ENCODE results near the gene CORO1C. TPM values are rescaled to one million over a fixed set of nuclear protein-coding genes. Genes with fewer than 3 reads are reported as not detected.

CORO1C gene
- total and polyA plus RNA-seq, 9 of the 15 experiments (the other 6 are each of a cell fraction or from before 2014, with no cell fraction given): 55.2 to 280 (median 150) TPM

- TF ChIP-seq PTBP1 (IDR thresholded peaks at IDR 0.05; ENCODE audit: low read depth, low read length): peak; percentile 62; the same call in 1 of the 2 replicates
- peak; percentile 48 to 80; a peak in 2 of 4 replicates for TF ChIP-seq KDM1A (IDR thresholded peaks at IDR 0.05)
- no peak for TF ChIP-seq PHF8 (IDR thresholded peaks at IDR 0.05; ENCODE audit: borderline replicate concordance, low read length)
- TF ChIP-seq HDAC2 (IDR thresholded peaks at IDR 0.05): 0 out of 2 replicates have a peak, but pooled peaks have one; percentile 40
These were observed 117.3 kb downstream of the CORO1C start (continued) for GRCh38 chr12:108614041-108614440.

GRCh38 chr12:108613548-108613947 lies 117.8 kb downstream of the CORO1C start:
- no TSS peak for BruUV-seq (replicated peaks)
- Histone ChIP-seq H3K4me2 (ENCODE audit: insufficient read depth, low read length) (no peak overlapping the region), H3K27me3 (ENCODE audit: control insufficient read depth in 2 of 2, insufficient read depth in 2 of 2, low read length in 2 of 2) (no peaks in the 10 kb centered on the region), H3K27ac (ENCODE audit: extremely low read depth, low read depth, low read length) (no peak overlapping the region), H3K36me3 (ENCODE audit: control insufficient read depth, insufficient read depth, low read length) (no peaks in the 10 kb centered on the region), H3K9me1 (ENCODE audit: control insufficient read depth, insufficient read depth, low read length) (no peaks in the 10 kb centered on the region), H3K79me2 (ENCODE audit: control insufficient read depth, insufficient read depth, low read length) (no peaks in the 10 kb centered on the region), H4K20me1 (replicated peaks; ENCODE audit: control insufficient read depth, insufficient read depth, low read length) (no peaks in the 10 kb centered on the region), H3K9ac (ENCODE audit: insufficient read depth in 1 of 2, low read depth in 2 of 2, low read length in 2 of 2) (peak overlapping the region in 1 of 2 experiments; percentile 56; a peak in 1 of 4 replicates), H3K4me3 (no peak overlapping the region), H3K4me1 (replicated peaks in 1 of 2; ENCODE audit: control insufficient read depth in 2 of 2, insufficient read depth in 2 of 2, low read length in 2 of 2) (peaks cover 12 to 20% of the 10 kb centered on the region in 2 experiments), H3K9me3 (replicated peaks; ENCODE audit: control insufficient read depth, insufficient read depth, low read depth, low read length) (no peaks in the 10 kb centered on the region), H2AFZ (ENCODE audit: low read depth, low read length) (no peak overlapping the region)
- CTCF ChIA-PET (ENCODE audit: low intra/inter-chr PET ratio): no interaction called here
- FAIRE-seq (no peak), DNase-seq (ENCODE audit: extremely low read depth in 1 of 4, low spot score in 3 of 4) (no peak), ATAC-seq (no peak)
- intact Hi-C loops (cut with micrococcal nuclease) (no loop called here), in situ Hi-C loops (cut with MboI) (no loop called here)
- POLR2A ChIA-PET: interaction anchor here (1.9 kb wide), 1 partner anchor 14 kb away, joined by 8 read pairs; no protein-coding TSS in a partner anchor
- TF ChIP-seq HNRNPL (IDR thresholded peaks at IDR 0.05; ENCODE audit: low read depth, low read length): no peak
- TF ChIP-seq NRF1 (conservative IDR thresholded peaks at IDR 0.05 in 1 of 2, IDR thresholded peaks at IDR 0.05 in 1 of 2): peak; percentile 32 to 53; a peak in 3 of 4 replicates
- TF ChIP-seq MTA3 (IDR thresholded peaks at IDR 0.05; ENCODE audit: borderline replicate concordance): no peak
- no peak for TF ChIP-seq TAF1 (IDR thresholded peaks at IDR 0.05; ENCODE audit: control insufficient read depth, extremely low read depth, insufficient read depth, low read length, severe bottlenecking)
- TF ChIP-seq POLR2AphosphoS5 (IDR thresholded peaks at IDR 0.05; ENCODE audit: control insufficient read depth, insufficient read depth, low read depth, low read length): no peak
- no peak for TF ChIP-seq HMG20A (CRISPR knock-in tag; conservative IDR thresholded peaks at IDR 0.05)
- WGBS (ENCODE audit: insufficient coverage, low coverage, missing lambda C conversion rate): 23% methylated on average over 9 of the region's 9 CpGs
